Mammary epithelial cell (primary cell): ENCODE results near the gene BCR.

Source experiments
- CTCF ChIP-seq, 2 donors: IDR thresholded peaks in 1 of 2; conservative IDR thresholded peaks in 1 of 2; 2 replicates each; pipeline ENCODE4 v1.5.1; 2011 to 2012; ENCODE audit warnings: inconsistent platforms in 2 of 2, low read length in 2 of 2, mild to moderate bottlenecking in 2 of 2, control low read depth in 1 of 2, low read depth in 1 of 2; ENCODE audit not compliant: insufficient read depth in 1 of 2; ENCODE audit errors: extremely low read depth in 1 of 2
- EZH2 ChIP-seq: IDR thresholded peaks from 2 replicates; pipeline ENCODE4 v1.6.1; 2012; ENCODE audit warnings: low read length, inconsistent platforms, borderline replicate concordance

GRCh38 chr22:23264610-23265367 is 84.5 kb downstream of the BCR start:
- TF ChIP-seq CTCF (conservative IDR thresholded peaks at IDR 0.05 in 1 of 2, IDR thresholded peaks at IDR 0.05 in 1 of 2; ENCODE audit: extremely low read depth in 1 of 2, insufficient read depth in 1 of 2, low read depth in 1 of 2, low read length in 2 of 2) (no peak), EZH2 (no peak)
